K562 (cell line): ENCODE data around the gene DIP2A.
"Not testable (repeated sequence)": the region's sequence is repeated elsewhere in the genome, so short reads cannot be mapped to it uniquely, and the experiment has no call there.

ENCODE experiments used
- FOS ChIP-seq: IDR thresholded peaks from 3 replicates; pipeline ENCODE4 v1.6.1; 2011; ENCODE audit not compliant: insufficient read length; ENCODE audit errors: extremely low read depth
- FOXJ3 ChIP-seq: sonication (generic); formaldehyde crosslinking; IDR thresholded peaks from 2 replicates; pipeline ENCODE4 v1.4.0; 2020; ENCODE audit warnings: mild to moderate bottlenecking, missing genetic modification reagents
- FOXM1 ChIP-seq, 2 experiments: fragments of 450-650 bp in 1 of 2; sonication (generic) in 1 of 2; formaldehyde crosslinking in 1 of 2; IDR thresholded peaks; 2 replicates each; pipeline versions ENCODE4 v1.6.1 to v1.9.0; 2017 to 2022; ENCODE audit warnings: low read depth in 2 of 2, mild to moderate bottlenecking in 2 of 2, missing genetic modification reagents in 1 of 2, moderate library complexity in 1 of 2
- JUN ChIP-seq, 2 experiments: sonication (generic) in 1 of 2; formaldehyde crosslinking in 1 of 2; IDR thresholded peaks; 2 replicates each; pipeline versions ENCODE4 v1.6.1 to v1.8.0; 2012 to 2022; ENCODE audit warnings: borderline replicate concordance in 2 of 2, mild to moderate bottlenecking in 2 of 2, improper control_type of control experiment in 1 of 2, low read depth in 1 of 2, low read length in 1 of 2, missing genetic modification reagents in 1 of 2
- SIN3A ChIP-seq, 2 experiments: fragments of 150-350 bp in 1 of 2; IDR thresholded peaks; 2 replicates each; pipeline ENCODE4 v1.6.1; 2011 to 2016; ENCODE audit warnings: borderline replicate concordance in 2 of 2, low read depth in 2 of 2, low read length in 2 of 2, mild to moderate bottlenecking in 2 of 2, moderate library complexity in 2 of 2; ENCODE audit not compliant: control insufficient read depth in 1 of 2
- ZBTB17 ChIP-seq: fragments of 450-650 bp; formaldehyde crosslinking; IDR thresholded peaks from 2 replicates; pipeline ENCODE4 v1.4.0; 2020; ENCODE audit warnings: mild to moderate bottlenecking
- ZBTB8A ChIP-seq: fragments of 450-650 bp; IDR thresholded peaks from 2 replicates; pipeline ENCODE4 v1.6.1; 2018; ENCODE audit warnings: mild to moderate bottlenecking, moderate library complexity; ENCODE audit not compliant: partially characterized antibody

GRCh38 chr21:46448855-46449254, 9.8 kb upstream of the DIP2A start:
- not testable (repeated sequence) for TF ChIP-seq ZBTB17; JUN (IDR thresholded peaks at IDR 0.05; ENCODE audit: borderline replicate concordance, low read depth, low read length); JUN (CRISPR knock-in tag; IDR thresholded peaks at IDR 0.05; ENCODE audit: borderline replicate concordance); SIN3A (IDR thresholded peaks at IDR 0.05; ENCODE audit: borderline replicate concordance in 2 of 2, control insufficient read depth in 1 of 2, low read depth in 2 of 2, low read length in 2 of 2); FOS; FOXM1 (IDR thresholded peaks at IDR 0.05; ENCODE audit: low read depth); FOXM1 (CRISPR knock-in tag; IDR thresholded peaks at IDR 0.05; ENCODE audit: low read depth); FOXJ3 (CRISPR knock-in tag); ZBTB8A
